Gastrocnemius medialis (tissue), 4 donors: ENCODE data around the gene STAP1. TPM values are rescaled to one million over a fixed set of nuclear protein-coding genes. Genes with fewer than 3 reads are reported as not detected.

ENCODE experiments used
- ATAC-seq, 2 donors: fragments of 150-250 bp; one replicate each; pipeline ENCODE4 v1.9.1; 2016
- DNase-seq, 2 donors: peaks; one replicate each; pipeline ENCODE4 v3.0.0-alpha.2; 2019
- H3K27ac ChIP-seq, 4 donors: fragments of 200-600 bp; sonication (generic); 1 replicate in 1 of 4; 2 replicates in 3 of 4; pipeline ENCODE4 v1.5.1; 2016 to 2018; ENCODE audit warnings: mild to moderate bottlenecking in 2 of 4, moderate library complexity in 1 of 4
- H3K27me3 ChIP-seq, 3 donors: fragments of 200-600 bp; sonication (generic) in 2 of 3; 1 replicate in 1 of 3; 2 replicates in 2 of 3; pipeline versions ENCODE4 v1.5.1 to v1.6.0; 2016 to 2019; ENCODE audit warnings: mild to moderate bottlenecking in 1 of 3, moderate library complexity in 1 of 3
- H3K36me3 ChIP-seq, 2 donors: fragments of 200-600 bp; sonication (generic) in 1 of 2; one replicate each; pipeline ENCODE4 v1.5.1; 2017 to 2018
- H3K4me1 ChIP-seq, 2 donors: fragments of 200-600 bp; sonication (generic) in 1 of 2; one replicate each; pipeline ENCODE4 v1.5.1; 2016 to 2017; ENCODE audit warnings: mild to moderate bottlenecking in 2 of 2
- H3K4me3 ChIP-seq, 4 donors: fragments of 200-600 bp; sonication (generic) in 3 of 4; 1 replicate in 1 of 4; 2 replicates in 3 of 4; pipeline ENCODE4 v1.5.1; 2016 to 2019; ENCODE audit warnings: mild to moderate bottlenecking in 2 of 4
- H3K9me3 ChIP-seq, 3 donors: fragments of 200-600 bp; sonication (generic) in 2 of 3; 1 replicate in 1 of 3; 2 replicates in 2 of 3; pipeline ENCODE4 v1.5.1; 2016 to 2019
- POLR2A ChIP-seq, 2 donors: fragments of 450-650 bp; IDR thresholded peaks; one replicate each; pipeline ENCODE4 v1.6.1; 2017; ENCODE audit warnings: antibody characterized with exemption in 2 of 2, mild to moderate bottlenecking in 2 of 2, moderate library complexity in 2 of 2
- in situ Hi-C, 4 donors: fragments of 200-750 bp; cut with MboI; loops; one replicate each; pipeline versions ENCODE4 v1.15.0 to v1.8.0; 2017; ENCODE audit warnings: low sequenced_read_pairs in 4 of 4
- intact Hi-C: fragments of 100-400 bp; cut with DNase I; formaldehyde crosslinking; loops from one replicate; pipeline ENCODE4 v1.15.1; 2023; ENCODE audit warnings: low total_unique reads
- total RNA-seq, 4 donors: library from RNA; depleted of rRNA; stranded (reverse); fragments of >200 nt; gene quantifications; one replicate each; pipeline versions ENCODE4 v1.1.0 to v1.2.3, GENCODE V29; 2016
- TF ChIP-seq, protein P1 (sequence below), 5 experiments: fragments of 450-650 bp in 3 of 5; fragments of 200-600 bp in 2 of 5; sonication (generic) in 2 of 5; IDR thresholded peaks in 4 of 5; conservative IDR thresholded peaks in 1 of 5; 1 replicate in 4 of 5; 2 replicates in 1 of 5; pipeline ENCODE4 v1.5.1; 2016 to 2019; ENCODE audit warnings: antibody characterized with exemption in 5 of 5, mild to moderate bottlenecking in 3 of 5, moderate library complexity in 3 of 5

The STAP1 gene
- total RNA-seq, 4 donors from 2014 or later = not detected

DNA sequence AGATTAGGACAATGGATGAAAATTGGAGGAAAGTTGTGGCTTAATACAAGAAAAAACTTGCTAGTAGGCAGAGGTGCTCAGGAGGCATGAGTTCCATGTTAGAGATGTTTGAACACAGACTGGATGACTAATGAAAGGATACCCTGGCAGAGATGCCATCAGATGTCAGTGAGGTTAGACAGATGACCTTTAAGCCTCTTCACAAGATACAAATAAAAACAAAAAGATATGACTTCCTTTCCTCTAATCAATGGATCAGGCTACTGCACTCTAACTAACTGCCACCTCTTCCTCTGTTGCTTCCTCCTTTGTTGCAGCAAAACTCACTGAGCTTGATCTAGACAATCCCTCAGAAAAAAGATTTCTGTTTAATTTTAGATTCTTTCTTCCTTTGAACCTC, 14.7 kb downstream of the STAP1 start:
- ATAC-seq (no peak), DNase-seq (no peak)
- in situ Hi-C loops = no loop called here
- no peaks in the 10 kb centered on the region for H3K9me3 ChIP-seq
- TF ChIP-seq, protein P1, sequence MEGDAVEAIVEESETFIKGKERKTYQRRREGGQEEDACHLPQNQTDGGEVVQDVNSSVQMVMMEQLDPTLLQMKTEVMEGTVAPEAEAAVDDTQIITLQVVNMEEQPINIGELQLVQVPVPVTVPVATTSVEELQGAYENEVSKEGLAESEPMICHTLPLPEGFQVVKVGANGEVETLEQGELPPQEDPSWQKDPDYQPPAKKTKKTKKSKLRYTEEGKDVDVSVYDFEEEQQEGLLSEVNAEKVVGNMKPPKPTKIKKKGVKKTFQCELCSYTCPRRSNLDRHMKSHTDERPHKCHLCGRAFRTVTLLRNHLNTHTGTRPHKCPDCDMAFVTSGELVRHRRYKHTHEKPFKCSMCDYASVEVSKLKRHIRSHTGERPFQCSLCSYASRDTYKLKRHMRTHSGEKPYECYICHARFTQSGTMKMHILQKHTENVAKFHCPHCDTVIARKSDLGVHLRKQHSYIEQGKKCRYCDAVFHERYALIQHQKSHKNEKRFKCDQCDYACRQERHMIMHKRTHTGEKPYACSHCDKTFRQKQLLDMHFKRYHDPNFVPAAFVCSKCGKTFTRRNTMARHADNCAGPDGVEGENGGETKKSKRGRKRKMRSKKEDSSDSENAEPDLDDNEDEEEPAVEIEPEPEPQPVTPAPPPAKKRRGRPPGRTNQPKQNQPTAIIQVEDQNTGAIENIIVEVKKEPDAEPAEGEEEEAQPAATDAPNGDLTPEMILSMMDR (IDR thresholded peaks at IDR 0.05 in 4 of 5, conservative IDR thresholded peaks at IDR 0.05 in 1 of 5) = no peak
- no peak for TF ChIP-seq POLR2A (IDR thresholded peaks at IDR 0.05)
- no peaks in the 10 kb centered on the region for H3K4me1 ChIP-seq
- H3K27me3 ChIP-seq = no peaks in the 10 kb centered on the region
- intact Hi-C loops = no loop called here
- no peaks in the 10 kb centered on the region for H3K36me3 ChIP-seq
- no peak overlapping the region for H3K27ac ChIP-seq
- no peak overlapping the region for H3K4me3 ChIP-seq

- Histone ChIP-seq H3K27me3 (no peaks in the 10 kb centered on the region), H3K4me1 (no peaks in the 10 kb centered on the region), H3K27ac (no peak overlapping the region), H3K4me3 (peak overlapping the region in 2 of 4 donors; percentile 5 to 33), H3K9me3 (no peaks in the 10 kb centered on the region), H3K36me3 (no peaks in the 10 kb centered on the region)
- DNase-seq (no peak), ATAC-seq (peak in 1 of 2 donors; percentile 18)
- intact Hi-C loops = no loop called here
- in situ Hi-C loops = no loop called here
- TF ChIP-seq, protein P1 (IDR thresholded peaks at IDR 0.05 in 4 of 5, conservative IDR thresholded peaks at IDR 0.05 in 1 of 5) = no peak
- no peak for TF ChIP-seq POLR2A (IDR thresholded peaks at IDR 0.05)
These were observed 16.9 kb downstream of the STAP1 start for GRCh38 chr4:67575232-67576058.

- ATAC-seq = no peak
- H3K4me3 ChIP-seq = no peak overlapping the region
- no peak for DNase-seq
- no peak overlapping the region for H3K27ac ChIP-seq
- no peaks in the 10 kb centered on the region for H3K27me3 ChIP-seq
- no peaks in the 10 kb centered on the region for H3K36me3 ChIP-seq
- in situ Hi-C loops (no loop called here), intact Hi-C loops (no loop called here)
- no peaks in the 10 kb centered on the region for H3K9me3 ChIP-seq
- TF ChIP-seq, protein P1 (IDR thresholded peaks at IDR 0.05 in 4 of 5, conservative IDR thresholded peaks at IDR 0.05 in 1 of 5) = no peak
- no peak for TF ChIP-seq POLR2A (IDR thresholded peaks at IDR 0.05)
- H3K4me1 ChIP-seq = no peaks in the 10 kb centered on the region
These were observed 17.5 kb downstream of the STAP1 start for GRCh38 chr4:67576059-67576466.

DNA sequence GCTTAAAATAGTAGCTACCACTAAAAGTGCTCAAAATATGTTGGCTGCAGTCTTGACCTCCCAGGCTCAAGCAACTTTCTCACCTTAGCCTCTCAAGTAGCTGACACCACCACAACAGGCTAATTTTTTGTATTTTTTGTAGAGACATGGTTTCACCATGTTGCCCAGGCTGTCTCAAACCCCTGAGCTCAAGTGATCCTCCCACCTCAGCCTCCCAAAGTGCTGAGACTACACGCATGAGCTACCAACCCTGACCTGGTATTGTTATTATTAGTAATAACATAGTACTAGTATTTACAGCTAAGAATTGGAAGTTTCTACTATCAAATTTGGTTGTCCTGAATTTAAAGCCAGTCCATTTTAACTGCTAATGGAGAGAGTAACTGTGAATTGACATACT, 18.0 kb downstream of the STAP1 start:
- no peak for DNase-seq
- no peak for ATAC-seq
- TF ChIP-seq, protein P1 (IDR thresholded peaks at IDR 0.05 in 4 of 5, conservative IDR thresholded peaks at IDR 0.05 in 1 of 5) = no peak
- no peak for TF ChIP-seq POLR2A (IDR thresholded peaks at IDR 0.05)
- no peak overlapping the region for H3K27ac ChIP-seq
- no peak overlapping the region for H3K4me3 ChIP-seq
- no peaks in the 10 kb centered on the region for H3K4me1 ChIP-seq
- intact Hi-C loops (no loop called here), in situ Hi-C loops (no loop called here)
- H3K27me3 ChIP-seq = no peaks in the 10 kb centered on the region
- H3K36me3 ChIP-seq = no peaks in the 10 kb centered on the region
- H3K9me3 ChIP-seq = no peaks in the 10 kb centered on the region
